SIG-M5 treated with dmso at 0.1 percent for 504 hours (cell line): ENCODE data around the gene PAX7.
"Not testable (repeated sequence)": the region's sequence is repeated elsewhere in the genome, so short reads cannot be mapped to it uniquely, and the experiment has no call there.

Experiments used
- DNase-seq: peaks from one replicate; lab custom pipeline; 2025; ENCODE audit not compliant: unreplicated experiment; lab: John Stamatoyannopoulos, UW

Gene PAX7

DNA sequence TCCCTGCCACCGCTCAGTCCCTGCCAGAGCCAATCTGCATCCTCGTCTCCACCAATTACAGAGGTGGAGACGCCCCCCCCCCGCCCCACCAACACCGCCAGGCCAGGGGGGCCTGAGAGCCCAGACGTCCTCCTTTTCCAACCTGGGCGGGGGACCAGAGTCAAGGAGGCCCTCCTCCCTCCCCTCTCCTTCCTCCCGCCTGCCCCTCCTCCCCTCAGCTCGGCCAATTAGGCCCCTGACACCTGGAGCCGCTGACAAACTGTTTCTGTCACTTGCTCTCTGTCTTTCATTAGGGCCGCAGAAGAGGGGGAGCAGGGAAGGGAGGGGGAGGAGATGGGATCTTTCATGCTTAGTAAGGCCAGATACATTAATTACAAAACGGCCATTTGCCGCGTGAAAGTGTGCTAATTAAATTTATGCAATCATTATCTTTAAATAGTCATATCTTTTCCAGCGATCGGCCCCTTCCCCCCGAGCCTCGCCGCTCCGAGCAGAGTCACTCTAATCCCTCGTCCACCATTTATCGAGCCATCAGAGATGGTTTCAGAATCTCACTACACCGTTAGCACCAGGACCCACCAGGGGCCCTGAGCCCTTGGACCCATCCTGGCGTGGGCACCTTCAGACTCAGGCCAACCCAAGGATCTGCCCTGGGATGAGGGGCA lies 94.7 kb downstream of the PAX7 start:
- no peak for DNase-seq

DNA sequence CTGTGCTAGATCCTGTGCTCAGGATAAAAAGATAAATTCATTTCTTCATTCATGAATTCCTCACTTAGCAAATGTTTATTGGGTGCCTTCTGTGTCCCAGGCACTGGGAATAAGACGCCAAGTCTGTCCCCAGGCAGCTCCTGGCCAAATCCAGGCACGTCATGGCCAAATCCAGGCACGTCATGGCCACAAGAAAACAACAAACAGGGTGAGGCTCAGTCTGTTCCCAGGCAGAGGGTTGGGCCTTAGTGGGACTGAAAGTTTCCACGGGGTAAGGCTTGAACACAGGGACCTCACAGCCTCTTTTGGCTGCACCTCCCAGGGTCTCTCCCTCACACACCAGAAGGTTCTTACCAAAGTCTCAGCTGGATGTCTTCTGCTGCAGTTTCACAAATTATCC lies 95.7 kb downstream of the PAX7 start:
- DNase-seq, result no peak

DNA sequence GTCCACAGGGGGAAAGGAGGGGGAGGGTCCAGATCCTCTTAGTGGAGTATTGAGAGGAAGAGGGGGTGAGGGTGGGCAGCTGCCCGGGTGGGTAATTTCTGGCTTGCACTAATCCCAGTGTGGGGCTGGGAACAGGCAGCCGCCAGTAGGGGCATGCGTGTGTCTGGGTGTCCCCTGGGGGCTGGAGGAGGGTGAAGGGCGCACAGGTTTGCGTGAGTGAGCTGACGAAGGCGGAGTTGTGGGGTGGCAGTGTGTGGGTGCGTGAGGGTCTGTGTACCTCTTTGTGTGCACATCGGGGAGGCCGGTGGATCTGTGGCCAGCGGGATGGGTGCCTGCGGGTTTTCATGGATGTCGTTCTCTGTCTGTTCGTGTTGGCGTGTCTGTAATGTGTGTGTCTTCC lies 97.3 kb downstream of the PAX7 start:
- no peak for DNase-seq

DNA sequence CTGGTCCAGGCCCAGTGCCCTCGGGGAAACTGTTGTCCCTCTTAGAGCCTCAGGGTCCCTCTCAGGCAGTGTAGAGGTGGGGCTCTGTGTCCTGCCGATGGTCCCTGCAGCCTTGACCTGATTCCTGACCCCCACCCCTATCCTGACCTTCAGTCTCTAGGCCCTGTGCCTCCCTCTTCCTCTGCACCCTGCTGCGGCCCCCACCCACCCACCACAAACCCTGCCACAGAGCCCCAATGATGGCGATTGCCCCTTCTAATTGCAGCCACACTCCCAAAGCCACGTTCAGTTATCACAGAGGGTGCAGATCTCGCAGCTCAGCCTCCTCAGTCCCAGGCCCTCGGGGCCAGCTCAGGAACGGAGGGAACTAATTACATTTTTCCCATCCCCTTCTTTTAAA lies 99.7 kb downstream of the PAX7 start:
- DNase-seq, result no peak

DNA sequence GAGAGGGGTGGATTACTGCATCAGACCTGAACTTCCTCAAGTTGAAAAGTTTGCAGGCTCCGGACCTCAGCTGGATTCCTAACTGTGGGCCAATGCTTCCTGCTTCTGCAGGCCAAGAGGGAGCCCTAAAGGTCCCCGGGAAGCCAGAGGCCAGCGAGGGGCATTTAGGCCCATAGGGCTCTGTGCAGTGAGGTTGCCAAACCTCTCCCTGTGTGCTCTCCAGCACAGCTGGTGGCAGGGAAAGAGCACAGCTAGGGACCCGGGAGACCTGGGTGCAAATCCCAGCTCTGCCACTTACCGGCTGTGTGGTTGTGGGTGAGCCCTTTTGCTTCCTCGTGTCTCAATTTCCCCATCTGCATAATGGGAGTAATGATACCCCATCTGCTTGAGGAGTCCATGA lies 100.5 kb downstream of the PAX7 start:
- no peak for DNase-seq

DNA sequence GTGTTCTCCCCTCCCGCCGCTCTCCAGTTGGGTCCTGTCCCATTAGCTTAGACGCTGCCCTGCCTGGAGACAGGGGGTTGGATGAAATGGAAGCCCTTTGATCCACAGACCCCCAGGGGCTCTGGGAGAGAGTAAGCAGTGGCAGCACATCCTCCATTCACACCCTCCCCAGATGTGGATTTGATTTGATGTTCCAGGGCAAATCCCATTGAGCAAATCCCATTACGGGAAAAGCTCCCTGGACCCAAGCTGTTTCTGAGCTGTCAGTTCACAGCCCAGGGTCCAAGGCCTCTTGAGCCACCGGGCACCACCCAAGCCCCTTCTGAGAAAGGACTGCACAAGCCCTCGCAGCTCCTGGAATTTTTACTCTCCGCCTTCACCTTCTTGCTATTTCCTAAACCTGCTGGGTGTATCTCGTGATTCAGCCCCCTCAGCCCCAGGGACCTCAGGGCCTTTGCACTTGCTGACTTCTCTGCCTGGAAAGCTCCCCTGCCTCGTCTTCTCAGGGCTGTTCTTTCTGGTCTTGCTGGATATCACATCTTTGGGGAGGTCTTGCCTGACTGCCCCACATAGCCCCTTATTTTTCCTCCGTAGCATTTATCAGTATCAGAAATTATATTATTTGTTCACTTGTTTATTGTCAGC lies 101.1 kb downstream of the PAX7 start:
- no peak for DNase-seq

DNA sequence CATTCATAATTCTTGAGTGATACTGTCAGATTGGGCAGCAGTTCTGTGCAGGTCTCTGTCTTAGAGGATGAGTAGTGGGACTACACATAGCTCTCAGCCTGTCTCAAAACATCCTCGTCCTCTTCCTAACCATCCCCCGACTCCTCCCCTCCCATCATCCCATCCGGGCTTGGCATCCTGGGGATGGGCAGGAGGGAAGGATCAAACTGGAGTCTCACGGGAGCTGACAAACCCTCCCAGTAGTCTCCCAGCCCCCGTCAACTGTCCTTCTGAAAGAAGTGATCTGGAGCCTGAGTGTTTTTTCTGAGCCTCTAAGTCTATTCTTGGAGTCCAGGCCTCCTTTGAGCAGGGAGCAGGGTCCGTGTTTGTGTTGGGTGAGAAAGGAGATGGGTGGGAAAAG lies 102.0 kb downstream of the PAX7 start:
- DNase-seq, result no peak

DNA sequence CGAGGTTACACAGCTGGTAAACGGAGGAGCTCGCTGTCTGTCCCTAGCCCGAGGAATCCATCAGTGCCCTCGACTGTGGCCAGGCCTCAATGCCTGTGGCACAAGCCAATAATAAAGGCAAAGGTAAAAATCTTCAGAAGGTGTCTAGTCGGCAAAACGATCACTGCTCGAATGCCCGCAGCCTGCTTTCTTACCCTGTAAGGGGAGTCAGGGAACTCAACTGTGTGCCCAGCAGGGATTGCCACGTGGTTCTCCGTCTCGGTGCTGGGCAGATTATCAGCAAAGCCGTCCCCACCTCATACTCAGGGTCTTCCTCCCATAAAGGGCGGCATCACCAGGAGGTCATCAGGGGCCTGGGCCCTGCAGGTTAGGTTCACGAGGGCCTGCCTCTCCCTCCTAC lies 103.4 kb downstream of the PAX7 start:
- no peak for DNase-seq

DNA sequence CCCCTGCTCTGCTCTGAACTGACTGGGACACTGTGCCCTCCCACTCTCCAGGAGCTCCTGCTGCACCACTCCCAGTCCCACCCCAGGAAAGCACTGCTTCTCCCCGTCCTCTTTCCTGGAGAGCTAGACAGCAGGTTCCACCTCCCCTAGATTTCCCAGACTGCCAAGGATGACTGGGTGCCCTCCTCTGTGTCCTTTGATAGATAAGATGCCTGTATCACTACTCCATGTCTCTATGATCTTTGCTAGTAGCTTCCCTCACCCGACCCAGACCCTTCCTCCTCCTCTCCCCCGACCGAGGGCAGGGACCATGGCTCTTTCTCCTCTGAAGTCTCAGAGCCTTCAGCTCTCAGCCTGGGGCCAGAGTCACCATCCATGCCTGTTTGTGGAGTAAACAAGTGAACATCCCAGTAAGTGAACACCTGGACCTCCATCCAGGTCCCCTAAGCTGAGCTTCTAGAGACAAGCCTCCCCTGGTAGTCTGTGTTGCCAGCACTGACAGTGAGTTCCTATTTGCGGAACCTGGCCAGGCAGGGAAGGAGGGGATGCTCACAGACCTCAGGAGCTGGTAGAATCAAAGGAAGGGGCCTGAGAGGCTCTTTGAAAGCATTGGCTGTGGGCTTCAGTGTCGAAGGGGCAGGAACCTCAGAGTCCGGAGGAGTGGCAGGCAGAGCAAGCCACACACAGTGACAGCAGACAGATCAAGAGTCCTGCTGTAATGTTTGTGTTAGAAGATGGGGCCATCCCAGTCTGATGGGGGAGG lies 104.0 kb downstream of the PAX7 start:
- no peak for DNase-seq

DNA sequence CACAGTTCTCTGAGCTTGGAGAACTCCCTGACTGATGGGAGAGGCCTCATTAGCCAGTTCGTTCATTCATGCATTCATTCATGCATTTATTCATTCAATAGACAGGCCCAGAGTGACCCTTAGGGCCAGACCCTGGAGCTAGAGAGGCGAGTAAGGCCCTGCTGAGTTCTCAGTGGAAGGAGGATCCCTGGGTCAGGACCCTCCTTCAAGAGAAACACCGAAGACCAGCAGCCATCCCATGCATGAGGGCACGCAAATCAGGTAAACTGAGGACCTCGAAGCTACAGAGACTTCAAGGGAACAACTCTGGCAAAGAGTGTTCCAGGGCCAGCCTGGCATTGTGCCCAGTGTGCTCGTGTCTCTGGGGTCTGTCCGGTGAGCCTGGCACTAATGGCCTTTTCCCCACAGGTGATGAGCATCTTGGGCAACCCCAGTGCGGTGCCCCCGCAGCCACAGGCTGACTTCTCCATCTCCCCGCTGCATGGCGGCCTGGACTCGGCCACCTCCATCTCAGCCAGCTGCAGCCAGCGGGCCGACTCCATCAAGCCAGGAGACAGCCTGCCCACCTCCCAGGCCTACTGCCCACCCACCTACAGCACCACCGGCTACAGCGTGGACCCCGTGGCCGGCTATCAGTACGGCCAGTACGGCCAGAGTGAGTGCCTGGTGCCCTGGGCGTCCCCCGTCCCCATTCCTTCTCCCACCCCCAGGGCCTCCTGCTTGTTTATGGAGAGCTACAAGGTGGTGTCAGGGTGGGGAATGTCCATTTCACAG lies 104.8 kb downstream of the PAX7 start:
- no peak for DNase-seq

DNA sequence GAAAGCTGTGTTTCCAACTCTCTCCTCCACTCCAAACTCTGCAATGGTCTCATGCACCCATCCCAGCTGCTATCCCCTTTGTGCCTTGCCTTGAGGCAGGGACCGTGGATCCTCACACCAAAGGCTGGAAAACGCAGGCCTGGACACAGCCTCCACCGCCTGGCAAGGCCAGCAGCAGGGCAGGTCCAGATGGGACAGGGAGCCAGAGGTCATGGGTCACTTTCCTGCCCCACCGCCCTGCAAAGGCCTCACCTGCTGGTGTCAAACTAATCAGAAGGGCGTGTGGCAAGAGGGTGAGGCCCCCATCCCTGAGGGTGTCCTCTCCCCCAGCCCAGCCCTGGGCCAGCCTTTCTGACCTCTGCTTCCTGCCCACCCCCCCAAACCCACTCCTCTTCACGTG lies 106.3 kb downstream of the PAX7 start:
- no peak for DNase-seq

DNA sequence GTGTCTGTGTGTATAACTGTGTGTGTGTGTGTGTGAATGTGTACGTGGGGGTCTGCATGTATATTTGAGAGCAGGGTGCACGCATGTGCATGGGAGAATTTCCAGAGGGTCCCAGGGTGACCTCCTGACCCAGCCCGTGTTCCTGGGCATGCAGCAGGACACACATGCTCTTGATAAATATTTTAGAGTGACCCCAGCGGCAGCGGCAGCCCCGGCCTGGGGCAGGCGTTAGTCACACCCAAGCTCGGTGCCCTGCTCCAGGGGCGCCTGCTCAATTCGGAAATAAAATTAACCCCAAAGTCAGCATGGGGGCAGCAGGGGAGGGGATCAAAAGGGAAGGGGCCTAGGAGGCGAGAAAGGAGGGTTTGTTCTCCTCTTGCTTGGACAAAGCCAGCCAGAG lies 107.5 kb downstream of the PAX7 start:
- DNase-seq, result no peak

DNA sequence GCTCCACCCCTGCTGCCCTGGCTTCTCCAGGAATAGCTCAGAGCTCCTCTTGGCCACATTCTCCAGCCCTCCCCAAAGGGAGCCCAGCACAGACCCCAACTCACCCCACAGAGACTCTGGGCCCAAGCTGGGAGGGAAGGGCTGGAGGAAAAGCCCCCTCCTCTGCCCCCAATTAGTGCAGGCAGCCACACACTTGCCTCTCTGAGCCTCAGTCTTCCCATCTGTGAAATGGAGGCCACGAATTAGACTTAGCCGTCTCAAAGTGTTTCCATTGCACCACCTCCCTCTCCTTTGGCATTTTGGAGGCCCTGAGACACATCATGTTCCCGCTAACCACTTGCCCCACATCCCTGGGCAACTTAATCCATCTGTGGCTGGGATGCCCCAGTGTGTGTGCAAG lies 108.0 kb downstream of the PAX7 start:
- no peak for DNase-seq

DNA sequence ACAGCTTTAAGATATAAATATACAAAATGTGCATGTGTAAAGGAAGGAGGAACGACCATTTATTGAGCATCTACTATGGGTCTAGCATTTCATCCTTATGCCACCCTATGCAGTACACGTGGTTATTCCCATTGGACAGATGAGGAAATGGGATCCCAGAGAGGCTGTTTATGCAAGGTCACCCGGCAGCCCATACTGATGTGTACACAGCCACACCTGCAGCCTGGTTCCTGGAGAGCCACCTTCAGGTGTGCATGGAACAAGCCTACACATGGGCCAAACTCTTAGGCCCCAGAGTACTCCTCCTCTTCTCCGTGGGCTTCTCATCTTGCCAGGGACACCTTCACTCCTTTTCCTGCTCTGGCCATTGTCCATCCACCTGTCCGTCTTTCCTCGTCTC lies 108.8 kb downstream of the PAX7 start:
- no peak for DNase-seq

DNA sequence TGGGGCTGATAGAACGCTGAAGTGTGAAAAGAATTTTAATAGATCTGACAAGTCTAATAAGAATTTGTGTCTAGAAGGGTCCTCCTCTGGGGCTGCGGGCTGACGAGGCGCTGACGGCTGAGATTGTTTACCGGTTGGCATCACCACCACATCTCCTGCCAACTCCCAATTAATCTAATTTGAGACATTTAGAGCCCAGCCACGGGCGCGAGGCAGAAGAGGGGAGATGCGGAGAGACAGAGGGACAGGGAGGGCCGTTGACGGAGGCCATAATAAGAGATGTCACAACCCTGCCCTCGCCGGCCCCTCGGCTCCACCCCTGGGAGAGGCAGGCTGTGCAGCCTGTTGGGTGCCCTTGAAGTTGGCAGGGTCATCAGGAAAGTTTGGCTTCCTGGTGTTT lies 109.3 kb downstream of the PAX7 start:
- DNase-seq, result no peak

DNA sequence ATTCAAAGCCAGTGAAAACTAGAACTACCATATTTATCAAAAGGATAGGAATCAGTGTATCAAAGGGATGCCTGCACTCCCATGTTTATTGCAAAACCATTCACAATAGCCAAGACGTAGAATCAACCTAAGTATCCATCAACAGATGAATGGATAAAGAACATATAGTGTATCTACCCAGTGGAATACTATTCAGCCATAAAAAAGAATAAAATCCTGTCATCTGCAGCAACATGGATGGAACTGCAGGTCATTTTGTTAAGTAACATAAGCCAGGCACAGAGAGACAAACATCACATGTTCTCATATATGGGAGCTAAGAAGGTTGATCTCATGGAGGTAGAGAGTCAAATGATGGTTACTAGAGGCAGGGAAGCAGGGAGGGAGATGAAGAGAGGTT lies 110.0 kb downstream of the PAX7 start:
- DNase-seq, result no peak

DNA sequence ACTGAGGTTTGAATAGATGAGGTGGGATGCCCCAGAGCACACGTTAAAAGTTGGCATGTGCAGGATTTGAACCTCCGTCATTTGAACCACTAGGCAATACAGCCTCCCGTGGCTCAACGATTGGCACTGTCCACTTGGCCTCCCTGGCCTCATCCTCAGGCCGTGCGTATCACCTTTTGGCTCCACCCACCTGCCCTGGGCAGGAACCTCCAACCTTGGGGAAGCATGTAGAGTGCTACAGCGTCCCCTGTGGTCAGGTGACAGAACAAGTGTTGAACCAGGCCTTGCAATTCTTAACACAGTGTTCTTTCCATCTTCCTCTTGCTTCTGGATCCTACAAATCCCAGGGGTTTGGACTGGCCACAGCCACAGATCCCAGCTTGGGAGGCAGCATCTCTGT lies 112.6 kb downstream of the PAX7 start:
- no peak for DNase-seq

DNA sequence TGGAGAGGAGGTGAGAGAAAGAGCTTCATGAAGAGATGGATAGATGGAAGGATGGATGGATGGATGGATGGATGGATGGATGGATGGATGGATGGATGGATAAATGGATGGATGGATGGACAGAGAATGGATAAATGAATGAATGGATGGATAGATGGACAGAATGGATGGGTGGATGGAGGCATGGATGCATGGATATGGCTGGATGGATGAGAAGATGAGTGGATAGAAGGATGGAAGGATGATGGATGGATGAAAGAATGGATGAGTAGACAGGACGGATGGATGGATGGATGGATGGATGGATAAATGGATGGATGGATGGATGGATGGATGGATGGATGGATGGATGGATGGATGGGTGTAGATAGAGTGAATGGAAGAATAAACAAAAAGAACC lies 113.7 kb downstream of the PAX7 start:
- DNase-seq, result not testable (repeated sequence)

DNA sequence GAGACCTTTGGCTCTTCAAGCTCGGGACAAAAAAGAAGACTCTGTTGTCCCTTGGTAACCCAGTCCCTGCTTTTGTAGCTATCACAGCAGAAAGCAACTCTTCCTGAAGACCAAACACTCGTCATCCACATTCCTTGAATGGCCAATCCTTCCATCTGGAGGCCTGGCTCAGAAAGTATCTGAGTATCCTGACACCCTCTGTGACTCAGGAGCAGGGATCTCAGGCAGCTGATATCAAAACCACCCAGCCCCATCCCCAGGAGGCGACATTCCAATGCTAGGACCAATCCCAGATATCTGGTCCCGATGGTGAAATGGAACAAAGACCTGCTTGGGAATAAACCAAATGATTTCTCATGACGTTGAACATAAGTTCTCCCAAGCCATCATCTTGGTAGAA lies 116.3 kb downstream of the PAX7 start:
- DNase-seq, result no peak

DNA sequence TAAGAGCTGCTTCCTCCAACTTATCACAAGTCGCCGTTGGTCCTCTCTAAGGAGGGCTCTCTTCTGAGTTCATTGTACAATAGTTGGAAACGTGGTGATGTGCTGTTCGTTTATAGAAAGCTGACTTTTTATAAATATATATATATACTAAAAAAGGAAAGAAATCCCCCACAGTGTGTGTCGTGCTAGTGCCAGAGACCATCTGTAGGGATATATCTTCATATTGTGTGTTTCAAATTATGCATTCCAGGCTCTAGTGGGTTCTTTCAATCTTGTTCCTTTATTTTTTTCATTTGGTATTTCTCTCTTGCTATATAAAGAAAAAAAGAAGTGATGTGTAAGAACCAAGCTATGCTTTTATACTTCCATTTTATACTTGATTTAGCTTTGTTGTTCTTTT lies 117.0 kb downstream of the PAX7 start:
- no peak for DNase-seq

DNA sequence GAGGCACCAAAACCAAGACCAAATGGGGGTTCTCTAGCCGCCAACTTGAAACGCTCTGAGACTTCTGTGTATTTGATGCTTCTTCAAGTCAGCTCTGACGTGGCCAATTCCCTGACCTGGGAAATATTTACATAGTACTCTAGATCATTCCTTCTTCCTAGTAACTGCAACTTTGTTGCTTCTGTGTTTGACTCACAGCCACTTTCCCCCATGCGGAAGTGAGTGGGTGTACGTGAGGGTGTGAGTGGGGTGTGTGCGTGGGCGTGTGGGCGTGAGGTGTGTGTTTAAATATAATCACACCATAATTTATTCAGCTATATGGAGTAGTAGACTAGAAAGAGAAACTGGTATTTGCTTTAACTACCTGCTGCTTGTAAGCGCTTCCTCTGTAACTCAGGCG lies 117.8 kb downstream of the PAX7 start:
- DNase-seq, result no peak

DNA sequence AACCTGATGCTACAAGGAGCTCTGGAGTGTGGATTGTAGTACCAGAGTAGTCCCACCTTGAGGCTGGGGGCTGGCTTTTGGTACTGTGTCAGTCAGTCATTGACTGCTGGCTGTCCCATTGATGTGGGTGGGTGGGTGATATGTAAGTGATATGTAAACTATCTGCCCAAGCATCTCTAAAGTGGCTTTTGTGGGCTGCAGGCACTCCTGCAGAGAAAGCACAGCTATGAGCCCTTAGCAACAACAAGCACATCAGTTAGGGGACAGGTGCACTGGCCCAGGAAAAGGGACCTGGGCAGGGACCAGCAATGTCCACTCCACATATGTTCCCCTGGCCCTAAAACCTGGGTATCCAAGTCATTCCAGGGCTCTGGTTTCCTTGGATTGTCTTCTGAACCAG lies 118.9 kb downstream of the PAX7 start:
- no peak for DNase-seq
